HEK293 (cell line): ENCODE measurements around the gene TBCK.

ENCODE experiments used
- CTCF ChIA-PET: fragments of 350-600 bp; formaldehyde crosslinking; extraction: SDS; loops from one replicate; lab custom pipeline; 2021; ENCODE audit warnings: antibody characterized with exemption; lab: Yijun Ruan, JAX
- POLR2A ChIA-PET: fragments of 300-600 bp; formaldehyde crosslinking; extraction: SDS; loops from one replicate; lab custom pipeline; 2020; ENCODE audit warnings: antibody characterized with exemption, inconsistent platforms; lab: Yijun Ruan, JAX
- H3K27ac ChIP-seq: fragments of 200-500 bp; sonication (Bioruptor generic); 2 replicates; pipeline ENCODE4 v1.5.1; 2014; ENCODE audit warnings: low read depth, low read length, control low read depth, inconsistent platforms; ENCODE audit errors: extremely low read depth
- H3K36me3 ChIP-seq, 2 experiments: fragments of 200-500 bp in 1 of 2; sonication (Bioruptor generic) in 1 of 2; 1 replicate in 1 of 2; 2 replicates in 1 of 2; pipeline ENCODE4 v1.5.1; 2014 to 2017; ENCODE audit warnings: inconsistent platforms in 2 of 2, low read length in 2 of 2; ENCODE audit not compliant: control insufficient read depth in 2 of 2, insufficient read depth in 1 of 2
- H3K4me1 ChIP-seq: fragments of 200-500 bp; sonication (Bioruptor generic); 2 replicates; pipeline ENCODE4 v1.5.1; 2014; ENCODE audit warnings: mild to moderate bottlenecking, low read length, inconsistent platforms; ENCODE audit not compliant: control insufficient read depth, insufficient read depth
- H3K4me3 ChIP-seq: 2 replicates; pipeline ENCODE4 v1.5.1; 2011; ENCODE audit warnings: low read depth, mild to moderate bottlenecking, control low read depth, low read length, moderate library complexity
- H3K9me3 ChIP-seq: fragments of 200-500 bp; sonication (Bioruptor generic); 2 replicates; pipeline ENCODE4 v1.5.1; 2014; ENCODE audit warnings: low read depth, low read length, inconsistent platforms; ENCODE audit not compliant: control insufficient read depth, insufficient read depth
- HOXC10 ChIP-seq: sonication (generic); formaldehyde crosslinking; IDR thresholded peaks from 2 replicates; pipeline ENCODE4 v1.8.1; 2023; ENCODE audit warnings: mild to moderate bottlenecking, missing genetic modification reagents
- HOXD13 ChIP-seq: sonication (generic); formaldehyde crosslinking; IDR thresholded peaks from 2 replicates; pipeline ENCODE4 v1.8.0; 2022; ENCODE audit warnings: missing genetic modification reagents, borderline replicate concordance
- INSM2 ChIP-seq: fragments of 450-650 bp; formaldehyde crosslinking; IDR thresholded peaks from 2 replicates; pipeline ENCODE4 v1.5.1; 2016; ENCODE audit warnings: missing biosample characterization, missing genetic modification characterization
- KLF16 ChIP-seq: fragments of 450-650 bp; formaldehyde crosslinking; IDR thresholded peaks from 2 replicates; pipeline ENCODE4 v1.5.1; 2017; ENCODE audit warnings: missing biosample characterization, missing genetic modification characterization
- SCRT1 ChIP-seq: fragments of 450-650 bp; formaldehyde crosslinking; IDR thresholded peaks from 2 replicates; pipeline ENCODE4 v1.5.1; 2016; ENCODE audit warnings: missing biosample characterization, missing genetic modification characterization, borderline replicate concordance
- SCRT2 ChIP-seq: fragments of 450-650 bp; formaldehyde crosslinking; IDR thresholded peaks from 2 replicates; pipeline ENCODE4 v1.5.1; 2016; ENCODE audit warnings: missing biosample characterization, missing genetic modification characterization
- ZBTB8A ChIP-seq: fragments of 450-650 bp; formaldehyde crosslinking; IDR thresholded peaks from 2 replicates; pipeline ENCODE4 v1.5.1; 2016; ENCODE audit warnings: missing biosample characterization, missing genetic modification characterization
- ZFP37 ChIP-seq: fragments of 450-650 bp; formaldehyde crosslinking; IDR thresholded peaks from 2 replicates; pipeline ENCODE4 v1.5.1; 2016; ENCODE audit warnings: missing biosample characterization, missing genetic modification characterization
- ZNF138 ChIP-seq: fragments of 450-650 bp; formaldehyde crosslinking; IDR thresholded peaks from 2 replicates; pipeline ENCODE4 v1.5.1; 2016; ENCODE audit warnings: missing biosample characterization, missing genetic modification characterization, borderline replicate concordance
- ZNF174 ChIP-seq: fragments of 450-650 bp; formaldehyde crosslinking; IDR thresholded peaks from 2 replicates; pipeline ENCODE4 v1.5.0; 2017; ENCODE audit warnings: missing biosample characterization, mild to moderate bottlenecking, missing genetic modification characterization
- ZNF202 ChIP-seq: fragments of 450-650 bp; formaldehyde crosslinking; IDR thresholded peaks from 2 replicates; pipeline ENCODE4 v1.5.1; 2016; ENCODE audit warnings: missing biosample characterization, missing genetic modification characterization, borderline replicate concordance
- ZNF221 ChIP-seq: fragments of 450-650 bp; formaldehyde crosslinking; IDR thresholded peaks from 2 replicates; pipeline ENCODE4 v1.5.1; 2017; ENCODE audit warnings: missing biosample characterization, missing genetic modification characterization, borderline replicate concordance
- ZNF324 ChIP-seq: fragments of 450-650 bp; formaldehyde crosslinking; IDR thresholded peaks from 2 replicates; pipeline ENCODE4 v1.5.1; 2016; ENCODE audit warnings: missing biosample characterization, missing genetic modification characterization
- ZNF350 ChIP-seq: fragments of 450-650 bp; formaldehyde crosslinking; IDR thresholded peaks from 2 replicates; pipeline ENCODE4 v1.5.0; 2017; ENCODE audit warnings: missing biosample characterization, mild to moderate bottlenecking, missing genetic modification characterization
- ZNF391 ChIP-seq: fragments of 450-650 bp; formaldehyde crosslinking; IDR thresholded peaks from 2 replicates; pipeline ENCODE4 v1.5.1; 2016; ENCODE audit warnings: low read depth, missing biosample characterization, missing genetic modification characterization, borderline replicate concordance
- ZNF473 ChIP-seq: fragments of 450-650 bp; formaldehyde crosslinking; IDR thresholded peaks from 2 replicates; pipeline ENCODE4 v1.5.1; 2017; ENCODE audit warnings: missing biosample characterization, missing genetic modification characterization
- ZNF580 ChIP-seq: fragments of 450-650 bp; formaldehyde crosslinking; IDR thresholded peaks from 2 replicates; pipeline ENCODE4 v1.5.1; 2016; ENCODE audit warnings: missing biosample characterization, missing genetic modification characterization
- ZNF600 ChIP-seq: fragments of 450-650 bp; formaldehyde crosslinking; IDR thresholded peaks from 2 replicates; pipeline ENCODE4 v1.5.1; 2016; ENCODE audit warnings: missing biosample characterization, missing genetic modification characterization
- ZNF658 ChIP-seq: fragments of 450-650 bp; formaldehyde crosslinking; IDR thresholded peaks from 2 replicates; pipeline ENCODE4; 2016; ENCODE audit warnings: missing biosample characterization, missing genetic modification characterization
- ZNF692 ChIP-seq: fragments of 450-650 bp; formaldehyde crosslinking; IDR thresholded peaks from 2 replicates; pipeline ENCODE4 v1.5.1; 2016; ENCODE audit warnings: missing biosample characterization, missing genetic modification characterization
- ZSCAN18 ChIP-seq: fragments of 450-650 bp; formaldehyde crosslinking; IDR thresholded peaks from 2 replicates; pipeline ENCODE4 v1.5.1; 2016; ENCODE audit warnings: missing biosample characterization, missing genetic modification characterization
- ZSCAN30 ChIP-seq: fragments of 450-650 bp; IDR thresholded peaks from 2 replicates; pipeline ENCODE4 v1.5.1; 2018; ENCODE audit warnings: missing biosample characterization, mild to moderate bottlenecking, missing genetic modification characterization, moderate library complexity

Gene TBCK

GRCh38 chr4:106083065-106083464 is 232.9 kb downstream of the TBCK start:
- CTCF ChIA-PET = no interaction called here
- Histone ChIP-seq H3K36me3 (no peaks in the 10 kb centered on the region), H3K27ac (no peak overlapping the region), H3K4me1 (no peaks in the 10 kb centered on the region), H3K9me3 (no peaks in the 10 kb centered on the region)
- POLR2A ChIA-PET = no interaction called here
- TF ChIP-seq INSM2 (tag by site-specific recombination) = no peak
- no peak for TF ChIP-seq ZBTB8A (tag by site-specific recombination)
- TF ChIP-seq ZNF473 (tag by site-specific recombination) = no peak
- no peak for TF ChIP-seq ZNF350 (tag by site-specific recombination)
- no peak for TF ChIP-seq ZNF391
- no peak for TF ChIP-seq ZSCAN18 (tag by site-specific recombination)
- no peak for TF ChIP-seq ZNF202
- TF ChIP-seq ZNF600 = no peak
- TF ChIP-seq ZNF658 (tag by site-specific recombination) = no peak
- no peak for TF ChIP-seq SCRT1
- TF ChIP-seq ZNF580 = no peak
- TF ChIP-seq, all 188 proteins: peak for 0
- no peak overlapping the region for H3K4me3 ChIP-seq

GRCh38 chr4:106080376-106080775 is 235.6 kb downstream of the TBCK start:
- ChIA-PET CTCF (no interaction called here), POLR2A (no interaction called here)
- Histone ChIP-seq H3K36me3 (no peaks in the 10 kb centered on the region), H3K4me1 (no peaks in the 10 kb centered on the region), H3K4me3 (no peak overlapping the region), H3K27ac (no peak overlapping the region), H3K9me3 (no peaks in the 10 kb centered on the region)
- TF ChIP-seq HOXD13 (CRISPR knock-in tag) (no peak), ZNF692 (tag by site-specific recombination) (no peak)

GRCh38 chr4:106079616-106080015 is 236.4 kb downstream of the TBCK start:
- Histone ChIP-seq H3K4me3 (no peak overlapping the region), H3K27ac (no peak overlapping the region), H3K4me1 (no peaks in the 10 kb centered on the region), H3K9me3 (no peaks in the 10 kb centered on the region), H3K36me3 (no peaks in the 10 kb centered on the region)
- ChIA-PET POLR2A (no interaction called here), CTCF (no interaction called here)
- TF ChIP-seq ZNF221 (tag by site-specific recombination) = no peak
- no peak for TF ChIP-seq ZFP37
- no peak for TF ChIP-seq ZNF138 (tag by site-specific recombination)
- no peak for TF ChIP-seq ZSCAN30 (tag by site-specific recombination)
- TF ChIP-seq ZNF174 (tag by site-specific recombination) = no peak
- no peak for TF ChIP-seq ZNF324
- no peak for TF ChIP-seq KLF16 (tag by site-specific recombination)
- no peak for TF ChIP-seq SCRT2 (tag by site-specific recombination)
- no peak for TF ChIP-seq HOXC10
